ENCODE data around the gene PIK3R3. TPM values are rescaled to one million over a fixed set of nuclear protein-coding genes. Genes with fewer than 3 reads are reported as not detected.

PIK3R3 gene
- total RNA-seq (1 to 10 TPM in 1 of 5 experiments, under 1 TPM in 4; 0.16 to 3.0 (median 0.56) TPM), polyA plus RNA-seq (under 1 TPM in 1 of 2 donors, not detected in 1; 0.03 TPM), total RNA-seq (0.67 reads per million)

- intact Hi-C loops (cut with micrococcal nuclease), result loop anchor here (1.0 to 5.0 kb wide), 7 partner anchors 34 to 548 kb away; partner anchors contain the start of genes NASP (in 1 of the 2) and RAD54L (in 1 of the 2)
- Mint-ChIP-seq H3K4me3 (peak within 1 kb of the TSS; percentile 89 to 99 (median 97)), H3K36me3 (no peaks in the 10 kb centered on the region), H3K27me3 (peaks cover 43 to 85% (median 66%) of the 10 kb centered on the region in 5 donors), H3K27ac (peak within 1 kb of the TSS; percentile 23 to 98 (median 65)), H3K9me3 (peaks cover 0 to 3% (median 0%) of the 10 kb centered on the region in 11 donors), H3K4me1 (peaks cover 15 to 38% (median 27%) of the 10 kb centered on the region in 7 donors)
- Histone ChIP-seq H3K9me3 (ENCODE audit: control insufficient read depth in 2 of 3, low read length in 3 of 3) (no peaks in the 10 kb centered on the region), H3K27me3 (ENCODE audit: control insufficient read depth in 2 of 2, insufficient read depth in 2 of 2, low read length in 2 of 2) (peaks cover 4 to 10% of the 10 kb centered on the region in 2 donors), H3K4me3 (ENCODE audit: low read length) (peak within 1 kb of the TSS; percentile 88), H3K4me1 (ENCODE audit: control insufficient read depth in 2 of 2, insufficient read depth in 2 of 2, low read length in 2 of 2) (peaks cover 3 to 7% of the 10 kb centered on the region in 2 donors), H3K27ac (ENCODE audit: low read depth, low read length) (peak within 1 kb of the TSS; percentile 46), H3K36me3 (ENCODE audit: control insufficient read depth in 2 of 3, insufficient read depth in 3 of 3, low read length in 3 of 3) (peaks cover 0 to 5% (median 0%) of the 10 kb centered on the region in 3 experiments)
- ChIA-PET CTCF (no interaction called here), POLR2A (no interaction called here)
- DNase-seq, result peak; percentile 40 to 88 (median 62)
- ATAC-seq, result peak; percentile 93
These were observed at the start of gene PIK3R3 for GRCh38 chr1:46132529-46133180. TSS of gene PIK3R3 (minus strand) at chr1:46132629. CDS start at chr1:46131952, 677 bp downstream.

- Histone ChIP-seq H3K36me3 (ENCODE audit: control insufficient read depth in 2 of 3, insufficient read depth in 3 of 3, low read length in 3 of 3) (no peaks in the 10 kb centered on the region), H3K27me3 (ENCODE audit: control insufficient read depth in 2 of 2, insufficient read depth in 2 of 2, low read length in 2 of 2) (no peaks in the 10 kb centered on the region), H3K4me3 (ENCODE audit: low read length) (no peak overlapping the region), H3K4me1 (ENCODE audit: control insufficient read depth in 2 of 2, insufficient read depth in 2 of 2, low read length in 2 of 2) (no peaks in the 10 kb centered on the region), H3K27ac (ENCODE audit: low read depth, low read length) (no peak overlapping the region), H3K9me3 (ENCODE audit: control insufficient read depth in 2 of 3, low read length in 3 of 3) (no peaks in the 10 kb centered on the region)
- intact Hi-C loops (cut with micrococcal nuclease), result no loop called here
- no peak for ATAC-seq
- Mint-ChIP-seq H3K27me3 (no peaks in the 10 kb centered on the region), H3K9me3 (no peaks in the 10 kb centered on the region), H3K4me1 (peaks cover 0 to 19% (median 14%) of the 10 kb centered on the region in 7 donors), H3K4me3 (no peak overlapping the region), H3K36me3 (no peaks in the 10 kb centered on the region), H3K27ac (no peak overlapping the region)
- ChIA-PET CTCF (interaction anchor here (0.9 to 10.7 kb wide), 8 partner anchors 9 to 146 kb away, joined by 3 to 119 read pairs (median 4); no protein-coding TSS in a partner anchor), POLR2A (interaction anchor here (1.0 kb wide), 1 partner anchor 10 kb away, joined by 3 read pairs; no protein-coding TSS in a partner anchor)
- DNase-seq, result no peak
These were observed 49.2 kb upstream of the PIK3R3 start for GRCh38 chr1:46181343-46182260.

GRCh38 chr1:46180082-46180616, 47.7 kb upstream of the PIK3R3 start:
- Histone ChIP-seq H3K36me3 (ENCODE audit: control insufficient read depth in 2 of 3, insufficient read depth in 3 of 3, low read length in 3 of 3) (no peaks in the 10 kb centered on the region), H3K4me3 (ENCODE audit: low read length) (no peak overlapping the region), H3K27ac (ENCODE audit: low read depth, low read length) (no peak overlapping the region), H3K4me1 (ENCODE audit: control insufficient read depth in 2 of 2, insufficient read depth in 2 of 2, low read length in 2 of 2) (no peaks in the 10 kb centered on the region), H3K9me3 (ENCODE audit: control insufficient read depth in 2 of 3, low read length in 3 of 3) (no peaks in the 10 kb centered on the region), H3K27me3 (ENCODE audit: control insufficient read depth in 2 of 2, insufficient read depth in 2 of 2, low read length in 2 of 2) (no peaks in the 10 kb centered on the region)
- ChIA-PET CTCF (interaction anchor here (1.0 to 10.7 kb wide), 2 partner anchors 12 to 144 kb away, joined by 4 to 119 read pairs; no protein-coding TSS in a partner anchor), POLR2A (no interaction called here)
- Mint-ChIP-seq H3K4me3 (no peak overlapping the region), H3K4me1 (peaks cover 0 to 15% (median 12%) of the 10 kb centered on the region in 7 donors), H3K9me3 (no peaks in the 10 kb centered on the region), H3K36me3 (no peaks in the 10 kb centered on the region), H3K27ac (no peak overlapping the region), H3K27me3 (no peaks in the 10 kb centered on the region)
- intact Hi-C loops (cut with micrococcal nuclease), result no loop called here
- no peak for DNase-seq
- ATAC-seq, result no peak

GRCh38 chr1:46179138-46180081, 47.0 kb upstream of the PIK3R3 start:
- H3K4me3 ChIP-seq (ENCODE audit: low read length), result no peak overlapping the region
- peak; percentile 38 to 70 (median 58) for DNase-seq
- Mint-ChIP-seq H3K4me3 (no peak overlapping the region), H3K4me1 (peaks cover 0 to 8% (median 5%) of the 10 kb centered on the region in 7 donors), H3K36me3 (no peaks in the 10 kb centered on the region), H3K27me3 (no peaks in the 10 kb centered on the region), H3K9me3 (no peaks in the 10 kb centered on the region), H3K27ac (no peak overlapping the region)
- ChIA-PET POLR2A (interaction anchor here (0.6 to 0.7 kb wide), 2 partner anchors 152 to 274 kb away, joined by 3 to 7 read pairs; no protein-coding TSS in a partner anchor), CTCF (interaction anchor here (0.6 to 10.7 kb wide), 6 partner anchors 11 to 181 kb away, joined by 3 to 119 read pairs (median 3); no protein-coding TSS in a partner anchor)
- no peaks in the 10 kb centered on the region for H3K4me1 ChIP-seq (ENCODE audit: control insufficient read depth in 2 of 2, insufficient read depth in 2 of 2, low read length in 2 of 2)
- peak; percentile 79 for ATAC-seq
- intact Hi-C loops (cut with micrococcal nuclease), result loop anchor here (1.0 to 2.0 kb wide), 3 partner anchors 44 to 142 kb away; partner anchors contain the start of gene PIK3R3 (in 1 of the 2)
- H3K27me3 ChIP-seq (ENCODE audit: control insufficient read depth in 2 of 2, insufficient read depth in 2 of 2, low read length in 2 of 2), result no peaks in the 10 kb centered on the region
- no peaks in the 10 kb centered on the region for H3K36me3 ChIP-seq (ENCODE audit: control insufficient read depth in 2 of 3, insufficient read depth in 3 of 3, low read length in 3 of 3)
- H3K27ac ChIP-seq (ENCODE audit: low read depth, low read length), result no peak overlapping the region
- H3K9me3 ChIP-seq (ENCODE audit: control insufficient read depth in 2 of 3, low read length in 3 of 3), result no peaks in the 10 kb centered on the region

- intact Hi-C loops (cut with micrococcal nuclease), result no loop called here
- peaks cover 0 to 2% (median 0%) of the 10 kb centered on the region in 7 donors for H3K4me1 Mint-ChIP-seq
- POLR2A ChIA-PET, result interaction anchor here (1.4 kb wide), 1 partner anchor 9 kb away, joined by 3 read pairs; no protein-coding TSS in a partner anchor
- CTCF ChIA-PET, result interaction anchor here (10.7 kb wide), 1 partner anchor 140 kb away, joined by 119 read pairs; no protein-coding TSS in a partner anchor
- no peaks in the 10 kb centered on the region for H3K27me3 Mint-ChIP-seq
- Histone ChIP-seq H3K9me3 (ENCODE audit: control insufficient read depth in 2 of 3, low read length in 3 of 3) (no peaks in the 10 kb centered on the region), H3K4me3 (ENCODE audit: low read length) (no peak within 1 kb of the TSS), H3K27ac (ENCODE audit: low read depth, low read length) (no peak within 1 kb of the TSS), H3K27me3 (ENCODE audit: control insufficient read depth in 2 of 2, insufficient read depth in 2 of 2, low read length in 2 of 2) (no peaks in the 10 kb centered on the region), H3K36me3 (ENCODE audit: control insufficient read depth in 2 of 3, insufficient read depth in 3 of 3, low read length in 3 of 3) (no peaks in the 10 kb centered on the region), H3K4me1 (ENCODE audit: control insufficient read depth in 2 of 2, insufficient read depth in 2 of 2, low read length in 2 of 2) (no peaks in the 10 kb centered on the region)
- H3K36me3 Mint-ChIP-seq, result no peaks in the 10 kb centered on the region
- H3K9me3 Mint-ChIP-seq, result no peaks in the 10 kb centered on the region
- H3K4me3 Mint-ChIP-seq, result no peak within 1 kb of the TSS
- H3K27ac Mint-ChIP-seq, result no peak within 1 kb of the TSS
- ATAC-seq (no peak), DNase-seq (no peak)
These were observed 43.9 kb upstream of the PIK3R3 start, which contains the start of gene P3R3URF for GRCh38 chr1:46176211-46176865. TSS of gene P3R3URF (minus strand) at chr1:46176488. CDS start at chr1:46176471, 17 bp downstream.
